GM19328 (cell line): ENCODE measurements around the gene SALL1.

Source experiments
- ATAC-seq: cut with Tn5 transposase; IDR thresholded peaks from one replicate; pipeline ENCODE4 v1.9.1; 2021; ENCODE audit warnings: mild to moderate bottlenecking, moderate library complexity; ENCODE audit not compliant: unreplicated experiment

SALL1 gene

GRCh38 chr16:51114382-51114781, 36.7 kb downstream of the SALL1 start:
- ATAC-seq: no peak

GRCh38 chr16:51113236-51114125, 37.6 kb downstream of the SALL1 start:
- no peak for ATAC-seq

GRCh38 chr16:51112323-51112722, 38.7 kb downstream of the SALL1 start:
- no peak for ATAC-seq

- no peak for ATAC-seq
These were observed 39.3 kb downstream of the SALL1 start for GRCh38 chr16:51111759-51112158.

DNA sequence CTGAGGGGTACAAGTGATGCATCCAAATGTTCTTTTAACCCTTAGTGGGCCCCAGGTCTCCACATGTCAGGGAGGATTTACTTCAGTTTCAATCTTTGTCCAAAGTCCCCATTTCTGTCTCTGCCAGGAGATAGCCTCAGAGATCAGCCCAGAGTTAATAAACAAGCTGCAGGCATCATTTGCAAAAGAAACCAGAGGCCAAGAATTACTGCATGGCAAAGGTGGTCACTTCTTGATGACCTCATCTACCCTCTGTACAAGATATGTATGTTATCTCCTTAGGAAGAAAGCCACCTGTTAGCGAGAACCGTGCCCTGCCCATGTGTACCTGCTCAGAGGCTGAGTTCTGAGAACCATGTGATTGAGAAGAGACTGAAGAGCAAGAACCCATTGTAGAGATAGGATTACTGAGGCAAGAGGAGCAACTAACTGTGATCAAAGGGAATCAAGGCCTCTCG, 40.3 kb downstream of the SALL1 start:
- no peak for ATAC-seq

GRCh38 chr16:51109173-51109572, 41.9 kb downstream of the SALL1 start:
- ATAC-seq: no peak

DNA sequence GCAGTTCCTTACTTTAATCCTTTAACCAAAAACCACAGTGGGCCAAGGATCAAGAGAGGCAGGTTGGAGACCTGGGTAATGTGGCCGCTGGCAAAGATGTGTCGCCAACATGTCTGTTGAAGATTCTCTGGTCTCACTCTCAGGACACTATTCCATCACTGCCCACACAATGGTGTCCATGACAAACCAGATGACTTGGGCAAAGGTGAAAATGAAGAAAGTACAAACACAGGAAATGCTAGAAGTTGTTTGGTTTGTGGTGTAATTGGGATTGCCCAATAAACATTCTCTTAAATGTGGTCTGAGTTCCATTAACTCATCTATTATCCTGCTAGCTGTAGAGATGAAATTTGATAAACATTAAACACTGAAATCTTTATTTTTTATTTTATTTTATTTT, 43.3 kb downstream of the SALL1 start:
- no peak for ATAC-seq

GRCh38 chr16:51106535-51106934, 44.5 kb downstream of the SALL1 start:
- ATAC-seq: no peak

- ATAC-seq: no peak
These were observed 47.5 kb downstream of the SALL1 start for GRCh38 chr16:51103590-51103989.

GRCh38 chr16:51097729-51098128, 53.3 kb downstream of the SALL1 start:
- no peak for ATAC-seq

DNA sequence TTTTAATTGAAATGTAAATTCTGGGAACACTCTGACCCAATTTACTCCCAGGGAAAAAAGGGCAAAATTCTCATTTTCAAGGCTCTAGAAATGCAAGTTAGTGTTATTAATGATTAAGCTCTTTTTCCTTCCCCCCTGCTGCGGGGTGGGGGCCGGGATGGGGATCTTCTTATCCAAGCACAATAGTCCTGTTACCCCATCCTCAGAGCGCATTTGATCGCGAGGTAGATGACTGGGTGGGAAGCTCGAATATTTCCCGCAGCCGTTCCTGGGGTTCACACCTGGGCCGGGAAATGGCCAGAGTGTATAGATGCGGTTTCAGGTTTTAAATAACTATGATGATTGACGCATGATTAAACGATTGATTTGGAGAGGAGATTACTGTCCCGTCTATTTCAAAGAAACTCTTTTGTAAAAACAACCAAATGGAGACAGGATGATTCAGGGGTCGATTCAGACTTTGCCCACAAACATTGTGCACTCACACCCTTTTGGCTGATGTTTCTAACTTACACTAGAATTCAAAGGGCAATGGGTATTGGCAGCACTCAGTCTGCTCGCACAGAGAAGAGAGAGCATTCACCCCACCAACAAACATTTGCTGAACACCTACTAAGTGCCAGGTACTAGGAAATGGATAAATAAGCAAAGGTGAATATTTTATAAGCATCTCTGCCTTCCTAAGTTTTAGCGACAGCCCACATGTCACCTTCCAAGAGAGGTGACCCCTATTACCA, 55.0 kb downstream of the SALL1 start:
- ATAC-seq: no peak

DNA sequence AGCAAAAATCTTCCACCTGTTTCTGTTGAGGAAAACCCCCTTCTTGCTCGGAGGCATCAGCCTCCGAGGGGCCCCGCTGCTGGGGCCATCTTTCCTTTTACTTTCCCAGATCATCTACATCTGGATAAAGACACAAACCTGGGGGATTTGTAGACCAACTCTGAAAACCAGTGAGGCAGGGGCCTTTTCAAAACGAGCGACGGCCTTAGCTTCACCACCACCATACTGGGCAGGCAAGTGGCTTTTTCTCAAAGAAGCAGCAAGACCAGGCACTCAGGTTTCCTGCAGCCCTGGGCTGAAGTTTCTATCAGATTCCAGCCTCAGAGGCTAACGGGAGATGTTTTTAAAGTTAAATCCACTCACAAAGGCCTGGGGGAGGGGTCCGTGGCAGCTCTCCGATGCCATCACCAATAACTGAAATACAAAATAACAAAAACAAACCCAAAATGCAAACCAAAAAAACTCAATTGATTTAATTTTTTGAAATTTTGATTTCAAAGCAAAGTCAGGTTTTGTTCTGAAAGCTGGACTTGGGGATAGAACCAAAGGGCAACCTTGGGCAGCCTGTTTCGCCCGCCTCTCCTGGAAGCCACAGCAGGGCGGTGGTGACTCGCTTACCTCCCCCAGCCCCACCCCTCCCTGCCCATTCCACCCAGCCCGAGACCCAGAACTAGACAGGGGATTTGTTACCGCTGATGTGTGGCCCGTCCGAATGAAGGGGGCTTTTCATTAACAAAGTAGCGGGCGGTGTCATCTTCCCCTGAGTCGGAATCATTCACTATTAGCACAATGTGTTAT, 55.8 kb downstream of the SALL1 start:
- no peak for ATAC-seq

DNA sequence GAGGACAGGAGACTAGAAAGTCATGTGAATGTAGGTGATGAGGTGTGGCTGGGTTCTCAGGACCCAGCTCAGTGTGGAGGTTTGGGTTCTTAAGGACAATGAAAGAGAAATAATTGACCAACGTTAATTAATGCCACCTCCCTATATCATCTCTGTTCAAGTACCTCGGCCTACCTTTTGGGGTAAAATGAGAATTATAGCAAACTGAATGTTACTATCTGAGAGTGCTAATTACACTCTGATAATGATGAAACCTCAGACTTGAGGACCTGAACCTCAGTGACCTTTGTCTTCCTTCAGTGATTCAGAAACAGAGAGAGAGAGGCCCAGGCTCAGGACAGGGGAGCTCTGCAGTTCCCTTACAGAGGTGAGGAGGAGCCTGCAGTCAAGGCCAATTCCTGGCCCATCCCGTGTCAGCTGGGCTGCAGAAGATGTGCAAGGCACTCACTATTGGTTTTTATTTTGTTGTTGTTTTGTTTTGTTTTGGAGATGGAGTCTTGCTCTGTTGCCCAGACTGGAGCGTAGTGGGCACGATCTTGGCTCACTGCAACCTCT, 57.3 kb downstream of the SALL1 start:
- ATAC-seq: no peak
